Fibroblast of peridontal ligament (primary cell): ENCODE measurements around the gene RGS9.

Experiments
- DNase-seq: peaks from one replicate; pipeline ENCODE4 v3.0.0-alpha.2; 2010; ENCODE audit errors: extremely low read depth

RGS9 gene

GRCh38 chr17:65207448-65207847 is 70.3 kb downstream of the RGS9 start:
- peak; percentile 28 for DNase-seq

GRCh38 chr17:65208717-65209116 is 71.5 kb downstream of the RGS9 start:
- DNase-seq = no peak

GRCh38 chr17:65218261-65218660 is 81.1 kb downstream of the RGS9 start:
- no peak for DNase-seq

GRCh38 chr17:65219124-65219523 is 82.0 kb downstream of the RGS9 start:
- no peak for DNase-seq

GRCh38 chr17:65219707-65220106 is 82.5 kb downstream of the RGS9 start:
- no peak for DNase-seq

GRCh38 chr17:65220732-65221131 is 83.6 kb downstream of the RGS9 start:
- no peak for DNase-seq

- DNase-seq = no peak
Observed at GRCh38 chr17:65222214-65222738, 85.1 kb downstream of the RGS9 start.

- DNase-seq = no peak
Observed at GRCh38 chr17:65225061-65225460, 87.9 kb downstream of the RGS9 start.

GRCh38 chr17:65226227-65226626 is 89.1 kb downstream of the RGS9 start:
- DNase-seq = no peak

- no peak for DNase-seq
Observed at GRCh38 chr17:65227637-65228036, 90.5 kb downstream of the RGS9 start.

- no peak for DNase-seq
Observed at GRCh38 chr17:65228287-65228686, 91.1 kb downstream of the RGS9 start.

- DNase-seq = peak; percentile 58
Observed at GRCh38 chr17:65228734-65229620, 91.8 kb downstream of the RGS9 start.

- DNase-seq = no peak
Observed at GRCh38 chr17:65229621-65229995, 92.4 kb downstream of the RGS9 start.

- DNase-seq = no peak
Observed at GRCh38 chr17:65230040-65230439, 92.9 kb downstream of the RGS9 start.

GRCh38 chr17:65231086-65231485 is 93.9 kb downstream of the RGS9 start:
- no peak for DNase-seq

- peak; percentile 84 for DNase-seq
Observed at GRCh38 chr17:65231662-65232335, 94.6 kb downstream of the RGS9 start.

- no peak for DNase-seq
Observed at GRCh38 chr17:65235284-65235683, 98.1 kb downstream of the RGS9 start.

- no peak for DNase-seq
Observed at GRCh38 chr17:65236321-65236720, 99.2 kb downstream of the RGS9 start.

- DNase-seq = peak; percentile 17
Observed at GRCh38 chr17:65243838-65244625, 106.9 kb downstream of the RGS9 start.

GRCh38 chr17:65246252-65246651 is 109.1 kb downstream of the RGS9 start:
- DNase-seq = no peak

- no peak for DNase-seq
Observed at GRCh38 chr17:65249774-65250173, 112.6 kb downstream of the RGS9 start.

GRCh38 chr17:65254166-65254565 is 117.0 kb downstream of the RGS9 start:
- no peak for DNase-seq
